B cell (primary cell): ENCODE data around the gene NADK2. TPM values are rescaled to one million over a fixed set of nuclear protein-coding genes. Genes with fewer than 3 reads are reported as not detected.

Source experiments
- ATAC-seq: fragments of 200-7000 bp; cut with Tn5 transposase; one replicate; pipeline ENCODE4 v1.10.0; 2021; ENCODE audit warnings: low read depth, mild to moderate bottlenecking, moderate number of reproducible peaks, moderate library complexity
- CTCF ChIA-PET: fragments of 350-600 bp; sonication (Branson Sonifier 250); formaldehyde crosslinking; loops from one replicate; lab custom pipeline; 2021; ENCODE audit warnings: antibody characterized with exemption, inconsistent platforms; lab: Charles Lee
- POLR2A ChIA-PET: fragments of 350-600 bp; sonication (Branson Sonifier 250); formaldehyde crosslinking; loops from one replicate; lab custom pipeline; 2021; ENCODE audit warnings: antibody characterized with exemption; lab: Charles Lee
- DNase-seq: peaks from one replicate; pipeline ENCODE4 v3.0.0; 2013
- H2AFZ ChIP-seq: 2 replicates; pipeline ENCODE4 v1.6.1; 2012; ENCODE audit warnings: mild to moderate bottlenecking, low read depth, low read length; ENCODE audit not compliant: insufficient read depth, poor library complexity, severe bottlenecking
- H3K27ac ChIP-seq, 2 donors: 1 replicate in 1 of 2; 2 replicates in 1 of 2; pipeline ENCODE4 v1.5.1; 2012 to 2013; ENCODE audit warnings: low read length in 2 of 2, mild to moderate bottlenecking in 2 of 2, moderate library complexity in 1 of 2
- H3K27me3 ChIP-seq, 4 experiments: fragments of 200-600 bp in 1 of 4; sonication (generic) in 1 of 4; replicated peaks in 1 of 4; 1 replicate in 2 of 4; 2 replicates in 2 of 4; pipeline versions ENCODE4 v1.6.1 to v1.7.0; 2013 to 2016; ENCODE audit warnings: low read length in 3 of 4, mild to moderate bottlenecking in 2 of 4, mixed read lengths in 1 of 4, moderate library complexity in 1 of 4; ENCODE audit not compliant: insufficient read depth in 4 of 4, control insufficient read depth in 3 of 4; ENCODE audit errors: control extremely low read depth in 1 of 4
- H3K36me3 ChIP-seq, 2 experiments: replicated peaks in 1 of 2; 1 replicate in 1 of 2; 2 replicates in 1 of 2; pipeline versions ENCODE4 v1.6.1 to v1.7.1; 2013; ENCODE audit warnings: low read length in 1 of 2; ENCODE audit not compliant: insufficient read depth in 2 of 2, control insufficient read depth in 1 of 2; ENCODE audit errors: control extremely low read depth in 1 of 2, extremely low read depth in 1 of 2
- H3K4me1 ChIP-seq, 2 donors: fragments of 200-600 bp in 1 of 2; sonication (generic) in 1 of 2; 1 replicate in 1 of 2; 2 replicates in 1 of 2; pipeline versions ENCODE4 v1.5.1 to v1.6.1; 2013 to 2017; ENCODE audit warnings: low read length in 2 of 2; ENCODE audit not compliant: control insufficient read depth in 2 of 2, insufficient read depth in 2 of 2
- H3K4me2 ChIP-seq: replicated peaks from 2 replicates; pipeline ENCODE3; 2012; ENCODE audit warnings: mild to moderate bottlenecking, low read depth, low read length; ENCODE audit not compliant: poor library complexity, severe bottlenecking
- H3K4me3 ChIP-seq, 5 experiments: fragments of 200-600 bp in 1 of 5; sonication (generic) in 1 of 5; 1 replicate in 3 of 5; 2 replicates in 2 of 5; pipeline versions ENCODE4 v1.5.1 to v1.7.0; 2011 to 2016; ENCODE audit warnings: low read length in 4 of 5, mild to moderate bottlenecking in 4 of 5, low read depth in 2 of 5, control low read depth in 1 of 5, moderate library complexity in 1 of 5; ENCODE audit not compliant: insufficient read depth in 1 of 5; ENCODE audit errors: control extremely low read depth in 1 of 5, extremely low read depth in 1 of 5
- H3K79me2 ChIP-seq: fragments of 200-600 bp; sonication (generic); one replicate; pipeline ENCODE4 v1.6.0; 2016; ENCODE audit warnings: low read length; ENCODE audit not compliant: control insufficient read depth, insufficient read depth
- H3K9ac ChIP-seq: fragments of 200-600 bp; sonication (generic); 2 replicates; pipeline ENCODE4 v1.6.1; 2017; ENCODE audit warnings: mild to moderate bottlenecking, low read length, moderate library complexity
- H3K9me3 ChIP-seq, 3 donors: one replicate each; pipeline versions ENCODE4 v1.6.1 to v1.7.1; 2013; ENCODE audit warnings: low read length in 2 of 3; ENCODE audit not compliant: control insufficient read depth in 2 of 3, insufficient read depth in 1 of 3; ENCODE audit errors: control extremely low read depth in 1 of 3
- H4K20me1 ChIP-seq: 2 replicates; pipeline ENCODE4 v1.6.0; 2012; ENCODE audit warnings: mild to moderate bottlenecking, low read length; ENCODE audit not compliant: insufficient read depth, control insufficient read depth, poor library complexity, severe bottlenecking
- H3K27ac Mint-ChIP-seq: one replicate; pipeline ENCODE4 v1.8.0; 2021; ENCODE audit warnings: mixed read lengths
- H3K27me3 Mint-ChIP-seq: one replicate; pipeline ENCODE4 v1.8.0; 2021; ENCODE audit warnings: mixed read lengths
- H3K4me1 Mint-ChIP-seq: one replicate; pipeline ENCODE4 v1.8.0; 2021; ENCODE audit warnings: mixed read lengths
- H3K4me3 Mint-ChIP-seq: one replicate; pipeline ENCODE4 v1.8.0; 2021; ENCODE audit warnings: mixed read lengths
- H3K9me3 Mint-ChIP-seq: one replicate; pipeline ENCODE4 v1.8.0; 2022; ENCODE audit warnings: mixed read lengths; ENCODE audit not compliant: insufficient read depth
- EZH2 ChIP-seq: IDR thresholded peaks from 2 replicates; pipeline ENCODE4 v1.6.1; 2012; ENCODE audit warnings: borderline replicate concordance, low read depth, mild to moderate bottlenecking, moderate library complexity, low read length; ENCODE audit not compliant: insufficient read depth, poor library complexity, severe bottlenecking
- WGBS: methylation state at CpG from one replicate; pipeline ENCODE4 v1.1.5; 2013; ENCODE audit warnings: missing lambda C conversion rate; ENCODE audit not compliant: insufficient coverage; 5-methylcytosine and 5-hydroxymethylcytosine counted together
- intact Hi-C: fragments of 100-400 bp; cut with micrococcal nuclease; formaldehyde crosslinking; loops from one replicate; pipeline ENCODE4 v1.10.0; 2022
- polyA plus RNA-seq: library from polyadenylated mRNA; depleted of rRNA; stranded (reverse); fragments of >200 nt; gene quantifications from 2 replicates; pipeline ENCODE4 v1.2.3, GENCODE V29; 2012
- total RNA-seq, 2 donors: library from RNA; stranded (reverse); fragments of 120-200 nt in 1 of 2; gene quantifications; 1 replicate in 1 of 2; 2 replicates in 1 of 2; pipeline versions ENCODE4 v1.2.3 to v1.2.4, GENCODE V29; 2013 to 2022
- TF ChIP-seq, protein P1 (sequence below): fragments of 200-600 bp; IDR thresholded peaks from one replicate; pipeline ENCODE4 v1.8.0; 2022; ENCODE audit warnings: antibody characterized with exemption, mild to moderate bottlenecking

The NADK2 gene
- total and polyA plus RNA-seq, 2 donors (not counting 1 experiment from before 2014, with no cell fraction given), result 3.3 to 18.6 TPM

DNA sequence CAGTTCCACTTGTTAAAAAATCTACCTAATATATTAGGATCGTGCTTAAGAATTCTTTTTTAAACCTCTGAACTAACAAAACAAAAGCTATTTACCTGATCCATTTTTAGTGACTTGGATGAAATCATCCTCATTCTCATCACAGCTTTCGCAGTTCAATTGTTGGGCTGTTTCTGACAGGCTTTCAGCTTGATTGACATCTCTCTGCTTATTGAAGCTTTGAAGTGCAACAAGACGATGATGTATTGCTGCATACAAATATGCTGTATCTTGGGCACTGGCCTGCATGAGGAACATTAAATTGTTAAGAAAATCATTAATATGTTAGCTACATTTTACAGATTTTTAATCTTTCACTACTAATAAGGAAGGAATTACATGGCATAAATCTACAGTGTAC is 9.5 kb upstream of the NADK2 start:
- ChIA-PET POLR2A (no interaction called here), CTCF (interaction anchor here (0.7 to 1.7 kb wide), 3 partner anchors 9 to 488 kb away, joined by 3 to 6 read pairs (median 3); partner anchors contain the start of gene NADK2)
- Histone ChIP-seq H3K36me3 (no peaks in the 10 kb centered on the region), H3K4me1 (no peaks in the 10 kb centered on the region), H3K4me3 (no peak overlapping the region), H2AFZ (no peak overlapping the region), H3K9me3 (no peaks in the 10 kb centered on the region), H4K20me1 (no peaks in the 10 kb centered on the region), H3K4me2 (no peak overlapping the region), H3K27me3 (no peaks in the 10 kb centered on the region), H3K27ac (no peak overlapping the region), H3K9ac (no peak overlapping the region), H3K79me2 (no peaks in the 10 kb centered on the region)
- no peak for DNase-seq
- Mint-ChIP-seq H3K27ac (no peak overlapping the region), H3K27me3 (peaks cover 4% of the 10 kb centered on the region), H3K9me3 (no peaks in the 10 kb centered on the region), H3K4me3 (no peak overlapping the region), H3K4me1 (no peaks in the 10 kb centered on the region)
- ATAC-seq, result no peak
- TF ChIP-seq, protein P1, sequence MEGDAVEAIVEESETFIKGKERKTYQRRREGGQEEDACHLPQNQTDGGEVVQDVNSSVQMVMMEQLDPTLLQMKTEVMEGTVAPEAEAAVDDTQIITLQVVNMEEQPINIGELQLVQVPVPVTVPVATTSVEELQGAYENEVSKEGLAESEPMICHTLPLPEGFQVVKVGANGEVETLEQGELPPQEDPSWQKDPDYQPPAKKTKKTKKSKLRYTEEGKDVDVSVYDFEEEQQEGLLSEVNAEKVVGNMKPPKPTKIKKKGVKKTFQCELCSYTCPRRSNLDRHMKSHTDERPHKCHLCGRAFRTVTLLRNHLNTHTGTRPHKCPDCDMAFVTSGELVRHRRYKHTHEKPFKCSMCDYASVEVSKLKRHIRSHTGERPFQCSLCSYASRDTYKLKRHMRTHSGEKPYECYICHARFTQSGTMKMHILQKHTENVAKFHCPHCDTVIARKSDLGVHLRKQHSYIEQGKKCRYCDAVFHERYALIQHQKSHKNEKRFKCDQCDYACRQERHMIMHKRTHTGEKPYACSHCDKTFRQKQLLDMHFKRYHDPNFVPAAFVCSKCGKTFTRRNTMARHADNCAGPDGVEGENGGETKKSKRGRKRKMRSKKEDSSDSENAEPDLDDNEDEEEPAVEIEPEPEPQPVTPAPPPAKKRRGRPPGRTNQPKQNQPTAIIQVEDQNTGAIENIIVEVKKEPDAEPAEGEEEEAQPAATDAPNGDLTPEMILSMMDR, result no peak
- TF ChIP-seq EZH2, result no peak
- intact Hi-C loops, result no loop called here
- WGBS, result no CpG with 5 or more reads among the region's 3 CpGs

DNA sequence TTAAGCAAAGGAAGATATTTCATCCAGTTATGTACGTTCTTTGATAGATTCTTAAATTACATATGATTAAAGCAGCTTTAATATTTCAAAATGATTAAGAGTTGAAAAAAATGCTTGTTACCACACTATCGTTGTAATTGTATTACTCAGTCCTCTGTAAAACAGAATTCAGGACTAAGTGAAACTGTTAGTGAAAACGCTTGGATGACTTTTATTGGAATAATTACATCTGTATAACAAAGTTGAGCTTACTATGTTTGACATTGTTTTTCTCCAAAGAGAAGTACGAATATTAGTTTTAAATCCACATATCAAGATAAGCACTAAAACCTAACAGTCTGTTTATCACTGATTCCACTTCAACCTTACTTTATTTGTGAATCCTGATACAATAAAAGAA is 8.7 kb upstream of the NADK2 start:
- Histone ChIP-seq H4K20me1 (no peaks in the 10 kb centered on the region), H3K4me2 (no peak overlapping the region), H3K79me2 (no peaks in the 10 kb centered on the region), H3K4me1 (no peaks in the 10 kb centered on the region), H3K9me3 (no peaks in the 10 kb centered on the region), H3K9ac (no peak overlapping the region), H3K4me3 (no peak overlapping the region), H3K27me3 (no peaks in the 10 kb centered on the region), H2AFZ (no peak overlapping the region), H3K36me3 (no peaks in the 10 kb centered on the region), H3K27ac (no peak overlapping the region)
- Mint-ChIP-seq H3K27ac (no peak overlapping the region), H3K4me1 (no peaks in the 10 kb centered on the region), H3K9me3 (no peaks in the 10 kb centered on the region), H3K4me3 (no peak overlapping the region), H3K27me3 (peaks cover 4% of the 10 kb centered on the region)
- intact Hi-C loops, result no loop called here
- POLR2A ChIA-PET, result no interaction called here
- CTCF ChIA-PET, result interaction anchor here (1.1 to 1.7 kb wide), 3 partner anchors 10 to 489 kb away, joined by 3 to 6 read pairs (median 4); no protein-coding TSS in a partner anchor
- TF ChIP-seq, protein P1, result no peak
- TF ChIP-seq EZH2, result no peak
- DNase-seq, result no peak
- no peak for ATAC-seq
- WGBS, result no CpG with 5 or more reads among the region's 4 CpGs
